ENCODE data around the gene CXXC5.

The CXXC5 gene

GRCh38 chr5:139651853-139652787, 4.0 kb downstream of the CXXC5 start:
- peak; percentile 77 for DNase-seq

- DNase-seq, result no peak
Measured at GRCh38 chr5:139652788-139653241, 4.7 kb downstream of the CXXC5 start.

GRCh38 chr5:139653616-139654015, 5.5 kb downstream of the CXXC5 start:
- DNase-seq, result no peak

- DNase-seq, result no peak
Measured at GRCh38 chr5:139654464-139654863, 6.3 kb downstream of the CXXC5 start.

GRCh38 chr5:139654871-139655491, 6.8 kb downstream of the CXXC5 start:
- DNase-seq, result no peak

GRCh38 chr5:139655727-139656271, 7.7 kb downstream of the CXXC5 start:
- DNase-seq, result no peak

- DNase-seq, result no peak
Measured at GRCh38 chr5:139657363-139658321, 9.5 kb downstream of the CXXC5 start.

GRCh38 chr5:139658501-139658927, 10.4 kb downstream of the CXXC5 start:
- no peak for DNase-seq

GRCh38 chr5:139658928-139659667, 10.9 kb downstream of the CXXC5 start:
- DNase-seq, result no peak

- DNase-seq, result no peak
Measured at GRCh38 chr5:139659695-139660101, 11.5 kb downstream of the CXXC5 start.

- DNase-seq, result no peak
Measured at GRCh38 chr5:139660105-139660922, 12.2 kb downstream of the CXXC5 start.

GRCh38 chr5:139660923-139661814, 13.0 kb downstream of the CXXC5 start:
- no peak for DNase-seq

- no peak for DNase-seq
Measured at GRCh38 chr5:139662617-139663016, 14.5 kb downstream of the CXXC5 start.

- no peak for DNase-seq
Measured at GRCh38 chr5:139663207-139664085, 15.3 kb downstream of the CXXC5 start.

- no peak for DNase-seq
Measured at GRCh38 chr5:139664086-139664693, 16.0 kb downstream of the CXXC5 start.

GRCh38 chr5:139664727-139665351, 16.7 kb downstream of the CXXC5 start:
- no peak for DNase-seq

- DNase-seq, result no peak
Measured at GRCh38 chr5:139665626-139666025, 17.5 kb downstream of the CXXC5 start.

- DNase-seq, result no peak
Measured at GRCh38 chr5:139666551-139666950, 18.4 kb downstream of the CXXC5 start.

Measured in CD4-positive, alpha-beta T cell treated with Interleukin-10 for 1 hour (primary cell).